Activated naive CD4-positive, alpha-beta T cell treated with anti-CD3 and anti-CD28 coated beads, Interleukin-2, amount 50 U/mL, for 72 hours (primary cell): ENCODE data around the gene RASGRP3. TPM values are rescaled to one million over a fixed set of nuclear protein-coding genes. Genes with fewer than 3 reads are reported as not detected.

ENCODE experiments used
- ATAC-seq, 2 donors: fragments of 150-1000 bp; cut with Tn5 transposase; 2 replicates each; pipeline ENCODE4 v1.10.0; 2021; ENCODE audit warnings: mild to moderate bottlenecking in 2 of 2, moderate library complexity in 2 of 2
- DNase-seq, 2 donors: peaks; one replicate each; pipeline ENCODE4 v3.0.0; 2021 to 2022; ENCODE audit warnings: low spot score in 2 of 2
- H3K27ac Mint-ChIP-seq, 2 donors: one replicate each; pipeline ENCODE4 v1.8.0; 2022; ENCODE audit warnings: mild to moderate bottlenecking in 2 of 2, mixed read lengths in 2 of 2
- H3K36me3 Mint-ChIP-seq, 2 donors: one replicate each; pipeline ENCODE4 v1.8.0; 2022; ENCODE audit warnings: mixed read lengths in 2 of 2
- H3K9me3 Mint-ChIP-seq, 2 donors: one replicate each; pipeline ENCODE4 v1.8.0; 2022; ENCODE audit warnings: mixed read lengths in 2 of 2
- total RNA-seq, 2 donors: library from RNA; stranded (reverse); gene quantifications; one replicate each; pipeline ENCODE4 v1.2.3, GENCODE V29; 2022

RASGRP3 gene
- total RNA-seq, 2 donors from 2014 or later: 2.5 to 2.8 TPM

GRCh38 chr2:33484042-33484621, 7.7 kb downstream of the RASGRP3 start:
- H3K36me3 Mint-ChIP-seq: peaks cover 8 to 16% of the 10 kb centered on the region in 2 donors
- peak overlapping the region in 1 of 2 donors; percentile 77 for H3K27ac Mint-ChIP-seq
- ATAC-seq (peak; percentile 36 to 42), DNase-seq (no peak)
- H3K9me3 Mint-ChIP-seq: peaks cover 0 to 10% of the 10 kb centered on the region in 2 donors

GRCh38 chr2:33485051-33485450, 8.6 kb downstream of the RASGRP3 start:
- no peak for ATAC-seq
- Mint-ChIP-seq H3K27ac (no peak overlapping the region), H3K9me3 (peaks cover 2 to 12% of the 10 kb centered on the region in 2 donors), H3K36me3 (peaks cover 10 to 16% of the 10 kb centered on the region in 2 donors)
- no peak for DNase-seq

- no peak for DNase-seq
- peaks cover 16 to 17% of the 10 kb centered on the region in 2 donors for H3K36me3 Mint-ChIP-seq
- no peak overlapping the region for H3K27ac Mint-ChIP-seq
- H3K9me3 Mint-ChIP-seq: peaks cover 4 to 18% of the 10 kb centered on the region in 2 donors
- no peak for ATAC-seq
These were observed 10.1 kb downstream of the RASGRP3 start for GRCh38 chr2:33486544-33486943.

DNA sequence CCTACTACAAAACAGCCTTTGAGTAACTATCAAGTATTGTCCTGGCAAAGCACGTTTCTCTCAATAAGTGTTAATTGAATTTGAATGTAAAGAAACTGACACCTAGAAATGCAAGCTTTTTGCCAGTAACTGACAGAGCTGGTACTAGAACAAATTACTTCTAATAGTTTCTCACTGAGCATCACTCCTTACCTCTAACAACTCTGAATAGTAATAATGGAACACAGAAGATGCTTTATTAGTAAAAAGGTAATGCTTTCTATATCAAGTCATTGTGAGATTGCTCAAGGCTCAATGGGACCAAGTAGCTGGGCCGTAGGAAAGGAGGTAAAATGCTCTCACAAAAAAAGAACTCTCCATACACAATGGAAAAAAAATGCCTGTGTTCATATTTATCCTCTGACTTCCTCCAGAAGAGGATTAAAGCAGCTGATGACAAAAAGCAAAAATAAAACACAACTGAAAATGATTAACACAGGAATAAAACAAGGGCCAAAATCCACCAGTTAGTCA, 11.8 kb downstream of the RASGRP3 start:
- DNase-seq (no peak), ATAC-seq (peak in 1 of 2 donors; percentile 79)
- Mint-ChIP-seq H3K36me3 (peaks cover 16 to 17% of the 10 kb centered on the region in 2 donors), H3K9me3 (peaks cover 4 to 18% of the 10 kb centered on the region in 2 donors), H3K27ac (peak overlapping the region in 1 of 2 donors; percentile 55)

DNA sequence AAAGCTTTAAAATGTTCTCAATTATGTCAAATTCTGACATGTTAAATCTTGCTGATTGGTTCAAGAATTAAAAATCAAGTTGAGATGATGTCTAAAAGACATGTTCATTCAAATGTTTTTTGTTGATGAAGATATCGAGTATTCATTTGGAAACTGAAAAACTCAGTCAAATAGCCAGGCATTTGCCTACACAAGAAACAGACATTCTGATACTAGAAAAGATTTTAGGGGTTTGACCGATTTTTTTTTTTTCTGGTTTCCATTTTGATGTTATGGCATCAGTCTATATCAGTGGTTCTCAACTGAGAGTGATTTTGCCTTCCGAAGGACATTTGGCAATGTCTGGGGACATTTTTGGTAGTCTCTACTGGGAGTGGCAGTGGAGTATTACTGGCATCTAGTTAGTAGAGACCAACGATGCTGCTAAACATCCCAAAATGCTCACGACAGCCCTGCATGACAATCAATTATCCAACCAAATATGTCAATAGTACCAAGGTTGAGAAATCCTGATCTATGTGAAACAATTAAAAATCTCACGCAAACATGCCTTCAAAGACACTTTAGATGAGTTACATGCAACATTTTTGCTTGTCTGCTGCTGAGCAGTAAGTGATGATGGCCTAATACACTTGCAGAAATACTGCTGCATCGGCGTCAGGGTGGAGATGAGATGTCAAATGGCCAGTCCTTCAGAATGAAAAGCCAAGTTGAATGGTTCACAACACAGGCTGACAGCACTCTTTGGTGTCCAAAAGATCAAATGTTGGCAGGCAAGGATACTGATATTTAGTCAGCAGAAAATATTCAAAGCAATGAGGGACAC, 12.5 kb downstream of the RASGRP3 start:
- Mint-ChIP-seq H3K27ac (peak overlapping the region in 1 of 2 donors; percentile 55), H3K36me3 (peaks cover 16 to 17% of the 10 kb centered on the region in 2 donors), H3K9me3 (peaks cover 4 to 18% of the 10 kb centered on the region in 2 donors)
- DNase-seq: no peak
- ATAC-seq: peak; percentile 37 to 71

- Mint-ChIP-seq H3K9me3 (peaks cover 4 to 18% of the 10 kb centered on the region in 2 donors), H3K27ac (no peak overlapping the region), H3K36me3 (peaks cover 11 to 16% of the 10 kb centered on the region in 2 donors)
- DNase-seq (no peak), ATAC-seq (no peak)
These were observed 13.5 kb downstream of the RASGRP3 start for GRCh38 chr2:33489835-33490431.

DNA sequence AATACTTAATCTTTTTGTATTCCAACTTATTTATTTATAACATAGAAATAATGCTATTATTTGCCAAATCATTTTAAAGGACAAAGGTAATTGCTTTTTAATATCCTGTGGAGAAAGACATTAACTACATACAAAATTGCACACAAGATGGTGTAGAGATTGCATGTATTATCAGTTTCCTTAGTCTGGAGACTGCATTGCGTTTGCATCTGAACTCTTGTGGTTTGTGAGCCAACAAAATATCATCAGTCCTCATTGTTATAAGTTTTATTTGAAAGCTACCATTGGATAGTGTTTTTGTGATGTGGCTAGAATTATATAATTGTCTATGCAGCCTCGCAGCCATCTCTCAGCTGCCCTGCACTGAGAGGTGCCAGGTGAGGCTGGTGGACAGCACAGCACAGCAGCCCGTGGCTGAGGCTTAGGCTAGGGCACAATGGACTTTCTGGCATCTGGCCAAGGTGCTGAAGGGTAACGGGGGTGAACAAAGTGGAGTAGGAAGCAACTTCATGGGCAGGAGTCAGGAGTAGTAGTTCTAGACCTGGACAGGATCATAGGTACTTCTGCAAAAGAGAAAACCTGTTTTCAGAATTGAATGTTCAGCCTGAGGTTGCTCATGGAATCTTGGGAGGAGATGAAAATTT, 15.1 kb downstream of the RASGRP3 start:
- DNase-seq: no peak
- Mint-ChIP-seq H3K9me3 (peaks cover 4 to 16% of the 10 kb centered on the region in 2 donors), H3K36me3 (peaks cover 10 to 11% of the 10 kb centered on the region in 2 donors), H3K27ac (no peak overlapping the region)
- ATAC-seq: no peak

DNA sequence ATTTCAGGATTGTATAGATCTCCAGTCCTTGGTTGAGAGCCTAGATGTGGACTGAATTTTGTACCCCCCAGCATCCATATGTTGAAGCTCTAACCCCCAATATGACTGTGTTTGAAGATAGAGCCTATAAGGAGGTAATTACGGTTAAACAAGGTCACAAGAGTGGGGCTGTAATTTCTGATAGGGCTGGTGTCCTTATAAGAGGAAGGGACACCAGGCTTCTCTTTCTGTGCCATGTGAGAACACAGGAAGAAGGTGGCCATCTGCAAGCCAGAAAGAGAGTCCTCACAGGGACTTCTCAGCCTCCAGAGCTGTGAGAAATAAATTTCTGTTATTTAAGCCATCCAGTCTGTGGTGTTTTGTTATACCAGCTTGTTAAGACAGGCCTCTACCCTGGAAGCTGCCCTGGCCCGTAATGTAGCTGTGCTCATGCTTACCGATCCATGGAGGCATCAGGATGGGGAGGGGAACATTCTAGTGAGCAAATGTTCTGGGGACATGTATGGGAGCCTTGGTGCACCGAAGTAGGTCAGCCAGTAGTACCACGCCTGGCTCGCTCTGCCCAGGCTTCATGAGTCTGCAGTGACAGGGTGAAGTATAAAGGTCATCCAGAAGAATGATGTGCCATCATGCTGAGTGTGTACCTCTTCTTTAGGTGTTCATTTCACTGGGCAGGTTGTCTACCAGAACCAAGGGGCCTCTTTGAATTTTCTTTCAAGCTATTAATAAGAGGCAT, 16.1 kb downstream of the RASGRP3 start:
- ATAC-seq (no peak), DNase-seq (no peak)
- H3K27ac Mint-ChIP-seq: no peak overlapping the region
- H3K9me3 Mint-ChIP-seq: peaks cover 4 to 8% of the 10 kb centered on the region in 2 donors
- peaks cover 2 to 11% of the 10 kb centered on the region in 2 donors for H3K36me3 Mint-ChIP-seq

- Mint-ChIP-seq H3K9me3 (peaks cover 4 to 8% of the 10 kb centered on the region in 2 donors), H3K27ac (no peak overlapping the region), H3K36me3 (peaks cover 0 to 8% of the 10 kb centered on the region in 2 donors)
- DNase-seq (no peak), ATAC-seq (peak; percentile 29 to 57)
These were observed 17.8 kb downstream of the RASGRP3 start for GRCh38 chr2:33494155-33494779.

GRCh38 chr2:33494877-33495641, 18.6 kb downstream of the RASGRP3 start:
- H3K27ac Mint-ChIP-seq: no peak overlapping the region
- peaks cover 2 to 11% of the 10 kb centered on the region in 2 donors for H3K9me3 Mint-ChIP-seq
- DNase-seq: no peak
- peaks cover 0 to 6% of the 10 kb centered on the region in 2 donors for H3K36me3 Mint-ChIP-seq
- ATAC-seq: no peak

GRCh38 chr2:33495683-33496082, 19.2 kb downstream of the RASGRP3 start:
- ATAC-seq: no peak
- DNase-seq: no peak

DNA sequence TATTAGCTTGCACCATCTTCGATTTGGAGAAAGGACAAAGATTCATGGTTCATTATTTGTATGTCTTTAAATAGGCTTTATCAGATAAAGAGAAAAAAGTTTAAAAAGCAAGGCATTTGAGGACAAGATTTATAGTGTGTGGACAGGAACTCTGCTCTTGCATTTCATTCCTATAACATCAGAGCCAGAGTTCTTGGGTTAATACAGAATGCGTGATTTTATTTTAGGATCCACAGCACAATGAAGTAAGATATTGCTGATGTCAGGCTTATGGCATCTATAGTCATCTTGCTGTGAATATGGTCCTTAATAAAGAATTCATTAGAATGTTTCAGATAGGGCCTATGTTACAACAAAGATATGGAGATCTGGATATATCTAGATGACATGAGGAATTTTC, 19.7 kb downstream of the RASGRP3 start:
- DNase-seq: no peak
- no peak for ATAC-seq
- peaks cover 0 to 8% of the 10 kb centered on the region in 2 donors for H3K9me3 Mint-ChIP-seq
- no peak overlapping the region for H3K27ac Mint-ChIP-seq
- H3K36me3 Mint-ChIP-seq: no peaks in the 10 kb centered on the region

More at GRCh38 chr2:33495683-33496082, 19.2 kb downstream of the RASGRP3 start:
- Mint-ChIP-seq H3K36me3 (no peaks in the 10 kb centered on the region), H3K9me3 (peaks cover 0 to 8% of the 10 kb centered on the region in 2 donors), H3K27ac (no peak overlapping the region)

DNA sequence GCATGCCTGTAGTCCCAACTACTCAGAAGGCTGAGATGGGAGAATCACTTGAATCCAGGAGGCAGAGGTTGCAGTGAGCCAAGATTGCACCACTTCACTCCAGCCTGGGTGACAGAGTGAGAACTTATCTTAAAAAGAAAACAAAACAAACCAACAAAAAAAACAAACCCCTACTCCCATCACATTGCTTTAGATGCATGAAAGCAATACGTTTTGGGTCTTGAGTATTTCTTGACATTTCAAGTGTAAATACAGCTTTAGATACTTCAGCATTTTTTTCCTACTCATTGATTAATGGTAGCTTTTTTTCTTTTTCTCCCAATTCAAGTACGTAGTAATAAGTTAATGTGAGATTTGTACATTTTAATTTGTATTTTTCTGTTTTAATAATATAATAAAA, 20.3 kb downstream of the RASGRP3 start:
- ATAC-seq (no peak), DNase-seq (no peak)
- H3K27ac Mint-ChIP-seq: no peak overlapping the region
- peaks cover 3 to 13% of the 10 kb centered on the region in 2 donors for H3K9me3 Mint-ChIP-seq
- no peaks in the 10 kb centered on the region for H3K36me3 Mint-ChIP-seq

- Mint-ChIP-seq H3K36me3 (no peaks in the 10 kb centered on the region), H3K9me3 (peaks cover 3 to 17% of the 10 kb centered on the region in 2 donors), H3K27ac (no peak overlapping the region)
- ATAC-seq (peak; percentile 56 to 86), DNase-seq (no peak)
These were observed 20.8 kb downstream of the RASGRP3 start for GRCh38 chr2:33497221-33497650.
